Pancreas (tissue), 10 donors: ENCODE measurements around the gene WNK2. TPM values are rescaled to one million over a fixed set of nuclear protein-coding genes. Genes with fewer than 3 reads are reported as not detected.

Experiments used
- ATAC-seq, 4 donors: fragments of 200-7000 bp; cut with Tn5 transposase; one replicate each; pipeline versions ENCODE4 v1.8.0 to v1.9.1; 2020; ENCODE audit warnings: mild to moderate bottlenecking in 4 of 4, moderate library complexity in 4 of 4
- DNase-seq, 6 donors: peaks; one replicate each; pipeline ENCODE4 v3.0.0-alpha.2; 2020
- FAIRE-seq: peaks from 2 replicates; lab custom pipeline; 2012; peaks lifted over from hg19 to GRCh38; lab: Jason Lieb, UNC
- H3K27ac ChIP-seq, 4 donors: fragments of 200-600 bp; sonication (generic); 1 replicate in 3 of 4; 2 replicates in 1 of 4; pipeline versions ENCODE4 v1.5.0 to v1.8.0; 2020
- H3K27me3 ChIP-seq, 4 donors: fragments of 200-600 bp; one replicate each; pipeline ENCODE4 v1.8.0; 2021
- H3K36me3 ChIP-seq, 3 donors: fragments of 200-600 bp; sonication (generic) in 1 of 3; one replicate each; pipeline versions ENCODE4 v1.5.0 to v1.8.0; 2020 to 2021
- H3K4me1 ChIP-seq, 3 donors: fragments of 200-600 bp; one replicate each; pipeline ENCODE4 v1.8.0; 2021
- H3K4me3 ChIP-seq, 4 donors: fragments of 200-600 bp; sonication (generic) in 2 of 4; one replicate each; pipeline versions ENCODE4 v1.5.0 to v1.8.0; 2020 to 2021
- H3K9me3 ChIP-seq, 4 donors: fragments of 200-600 bp; one replicate each; pipeline ENCODE4 v1.8.0; 2021
- CTCF ChIP-seq, 4 donors: fragments of 200-600 bp; sonication (generic) in 3 of 4; IDR thresholded peaks; one replicate each; pipeline versions ENCODE4 v1.5.0 to v1.8.0; 2021; ENCODE audit warnings: antibody characterized with exemption in 4 of 4
- WGBS, 2 donors: extraction: QIAGEN DNeasy Blood & Tissue Kit; methylation state at CpG; one replicate each; pipeline ENCODE4 v1.1.7; 2013; 5-methylcytosine and 5-hydroxymethylcytosine counted together
- intact Hi-C, 3 donors: fragments of 100-400 bp; cut with DNase I; formaldehyde crosslinking; loops; one replicate each; pipeline versions ENCODE4 v1.11.1 to v1.14.2; 2022
- polyA plus RNA-seq, 2 donors: library from polyadenylated mRNA; stranded (reverse); fragments of 200-250 nt; gene quantifications; one replicate each; pipeline ENCODE4 v1.2.3, GENCODE V29; 2013
- total RNA-seq, 6 donors: library from RNA; stranded (reverse); fragmentation: NEBNext Ultra II Directional in 4 of 6; extraction: Animal tissue kit (Norgen Biotek cat#: 25700) in 4 of 6; gene quantifications; one replicate each; pipeline versions ENCODE4 v1.2.1 to v1.2.4, GENCODE V29; 2021 to 2023
- donor health status: healthy with polysubstance abuse.
- donor health status: DM: no; HTN: no; CAD: no; lungs with moderate emphysema.
- donor health status: DM: no; HTN: no; CAD: no.
- donor health status: control.
- donor health status: control.
- donor health status: Bipolar disorder and iron deficiency.
- donor health status: DM: yes; HTN: yes; CAD: no.
- donor health status: DM: no; HTN: no; CAD: no.
- donor health status: DM: no; HTN: no; CAD: no.
- donor health status: DM: yes; HTN: yes; CAD: no.

WNK2 gene
- total and polyA plus RNA-seq, 8 donors: 53.5 to 121 (median 89.4) TPM

GRCh38 chr9:93255994-93256877 lies 72.3 kb downstream of the WNK2 start:
- peaks cover 0 to under 1% (median 0%) of the 10 kb centered on the region in 3 donors for H3K4me1 ChIP-seq
- WGBS, 2 donors: 94 to 95% methylated on average over 21 to 22 of the region's 22 CpGs
- DNase-seq (peak in 4 of 6 donors; percentile 8 to 50 (median 12)), FAIRE-seq (no peak), ATAC-seq (no peak)
- H3K27me3 ChIP-seq: no peaks in the 10 kb centered on the region
- no peak overlapping the region for H3K27ac ChIP-seq
- H3K4me3 ChIP-seq: no peak overlapping the region
- peaks cover 0 to 31% (median 0%) of the 10 kb centered on the region in 3 donors for H3K36me3 ChIP-seq
- no peak for TF ChIP-seq CTCF (IDR thresholded peaks at IDR 0.05)
- intact Hi-C loops: no loop called here
- H3K9me3 ChIP-seq: no peaks in the 10 kb centered on the region

GRCh38 chr9:93256878-93257807 lies 73.2 kb downstream of the WNK2 start:
- Histone ChIP-seq H3K4me3 (no peak overlapping the region), H3K4me1 (peaks cover 0 to 9% (median 0%) of the 10 kb centered on the region in 3 donors), H3K36me3 (peaks cover 0 to 31% (median 0%) of the 10 kb centered on the region in 3 donors), H3K27ac (no peak overlapping the region), H3K27me3 (no peaks in the 10 kb centered on the region), H3K9me3 (no peaks in the 10 kb centered on the region)
- FAIRE-seq: no peak
- WGBS, 2 donors: 76 to 79% methylated on average over 19 to 22 of the region's 22 CpGs
- ATAC-seq: peak in 1 of 4 donors; percentile 6
- intact Hi-C loops: no loop called here
- TF ChIP-seq CTCF (IDR thresholded peaks at IDR 0.05): no peak
- peak in 5 of 6 donors; percentile 11 to 62 (median 24) for DNase-seq

- Histone ChIP-seq H3K27me3 (no peaks in the 10 kb centered on the region), H3K4me1 (peaks cover 5 to 16% (median 5%) of the 10 kb centered on the region in 3 donors), H3K36me3 (peaks cover 0 to 28% (median 0%) of the 10 kb centered on the region in 3 donors), H3K9me3 (no peaks in the 10 kb centered on the region), H3K27ac (no peak overlapping the region), H3K4me3 (no peak overlapping the region)
- DNase-seq (peak in 3 of 6 donors; percentile 5 to 45 (median 6)), FAIRE-seq (no peak), ATAC-seq (no peak)
- intact Hi-C loops: no loop called here
- TF ChIP-seq CTCF (IDR thresholded peaks at IDR 0.05): no peak
- 81 to 87% methylated on average over 12 of the region's 12 CpGs for WGBS, 2 donors
These were observed 73.9 kb downstream of the WNK2 start for GRCh38 chr9:93257808-93258331.

GRCh38 chr9:93258419-93258817 lies 74.5 kb downstream of the WNK2 start:
- Histone ChIP-seq H3K4me1 (peaks cover 6 to 21% (median 9%) of the 10 kb centered on the region in 3 donors), H3K27me3 (no peaks in the 10 kb centered on the region), H3K4me3 (no peak overlapping the region), H3K36me3 (peaks cover 0 to 22% (median 0%) of the 10 kb centered on the region in 3 donors), H3K9me3 (no peaks in the 10 kb centered on the region), H3K27ac (no peak overlapping the region)
- WGBS, 2 donors: 71 to 90% methylated on average over 4 of the region's 4 CpGs
- ATAC-seq (no peak), DNase-seq (peak in 3 of 6 donors; percentile 4 to 35 (median 6)), FAIRE-seq (no peak)
- TF ChIP-seq CTCF (IDR thresholded peaks at IDR 0.05): no peak
- intact Hi-C loops: no loop called here
